Activated T-cell treated with anti-CD3 and anti-CD28 coated beads for 4 hours (primary cell): Measurements from ENCODE around the gene PROM1.

Experiments
- DNase-seq: peaks from one replicate; pipeline ENCODE4 v3.0.0-alpha.2; 2020

Gene PROM1

DNA sequence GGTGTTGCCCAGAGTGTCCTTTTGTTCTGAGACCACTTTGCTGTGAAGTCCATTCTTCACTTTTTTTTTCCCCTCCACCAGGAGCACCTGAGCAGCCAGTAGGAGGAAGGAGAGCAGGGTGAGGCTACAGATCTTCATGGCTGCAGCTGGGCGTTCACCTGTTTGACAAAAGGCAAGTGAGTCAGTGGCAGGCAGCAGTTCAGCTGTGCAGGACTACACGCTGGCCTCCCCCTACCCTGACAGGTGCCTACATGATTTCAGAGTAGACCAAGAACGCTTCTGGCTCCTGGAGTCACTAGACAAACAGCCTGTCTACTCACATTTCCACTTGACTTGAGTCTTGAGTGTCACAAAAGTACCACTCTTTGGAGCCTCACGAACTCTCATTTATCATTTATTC is 147.3 kb downstream of the PROM1 start:
- no peak for DNase-seq

DNA sequence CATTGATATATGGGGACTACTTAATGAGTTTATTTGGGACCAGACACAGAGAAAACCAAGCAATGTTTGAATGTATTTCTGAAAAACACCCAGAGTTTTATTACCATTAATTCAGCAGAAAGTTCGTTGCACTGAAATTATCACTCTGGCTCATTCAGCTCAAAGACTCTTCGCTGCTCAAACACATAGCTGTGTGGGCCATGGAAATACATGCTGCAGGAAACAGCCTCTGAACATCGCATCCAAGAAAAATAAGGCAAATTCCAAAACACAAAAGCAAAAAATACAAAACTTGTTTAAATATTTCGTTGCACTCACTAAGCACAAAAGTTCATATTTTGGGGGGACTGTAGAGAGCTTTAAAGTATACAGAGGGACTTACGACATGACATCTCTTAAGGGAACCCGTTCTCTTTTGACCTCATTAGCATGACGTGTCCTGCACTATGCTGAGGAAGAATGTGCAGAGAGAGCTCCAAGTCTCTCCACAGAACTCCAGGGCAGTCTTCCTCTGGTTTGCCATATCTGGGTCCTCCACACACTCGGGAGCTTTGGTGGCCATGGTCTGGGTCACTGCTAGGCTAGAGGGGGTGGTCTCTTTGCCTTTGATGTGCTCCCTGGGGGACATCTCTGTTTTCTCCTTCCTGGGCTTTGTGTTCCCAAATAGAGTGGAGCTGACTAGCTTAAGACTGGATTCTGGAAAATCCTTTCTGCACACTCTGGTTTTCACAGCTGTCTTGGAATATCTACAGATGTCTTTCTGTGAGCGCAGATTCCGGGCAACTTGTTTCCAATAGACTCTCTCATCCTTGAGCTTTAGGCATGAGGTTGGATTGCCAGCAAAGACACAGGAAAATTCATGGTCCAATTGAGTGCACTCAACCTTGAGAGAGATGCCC is 148.1 kb downstream of the PROM1 start:
- no peak for DNase-seq

DNA sequence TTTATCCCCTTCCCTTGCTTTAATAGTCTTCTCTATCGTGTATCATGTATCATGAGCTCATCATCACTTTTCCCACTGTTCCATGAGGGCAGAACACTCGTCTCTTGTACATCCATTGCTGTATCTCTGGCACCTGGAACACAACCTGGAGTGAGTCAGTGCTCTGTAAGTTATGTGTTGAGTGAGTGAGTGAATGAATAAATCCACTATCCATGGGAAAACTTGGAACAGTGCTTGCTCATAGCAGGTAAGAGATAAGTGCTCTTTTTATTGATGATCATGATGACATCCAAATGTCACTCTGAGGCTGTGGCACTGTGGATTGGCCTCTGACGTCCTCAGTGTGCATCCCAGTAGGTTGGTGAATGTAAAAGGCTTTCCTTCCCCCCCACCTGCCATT is 149.6 kb downstream of the PROM1 start:
- no peak for DNase-seq

DNA sequence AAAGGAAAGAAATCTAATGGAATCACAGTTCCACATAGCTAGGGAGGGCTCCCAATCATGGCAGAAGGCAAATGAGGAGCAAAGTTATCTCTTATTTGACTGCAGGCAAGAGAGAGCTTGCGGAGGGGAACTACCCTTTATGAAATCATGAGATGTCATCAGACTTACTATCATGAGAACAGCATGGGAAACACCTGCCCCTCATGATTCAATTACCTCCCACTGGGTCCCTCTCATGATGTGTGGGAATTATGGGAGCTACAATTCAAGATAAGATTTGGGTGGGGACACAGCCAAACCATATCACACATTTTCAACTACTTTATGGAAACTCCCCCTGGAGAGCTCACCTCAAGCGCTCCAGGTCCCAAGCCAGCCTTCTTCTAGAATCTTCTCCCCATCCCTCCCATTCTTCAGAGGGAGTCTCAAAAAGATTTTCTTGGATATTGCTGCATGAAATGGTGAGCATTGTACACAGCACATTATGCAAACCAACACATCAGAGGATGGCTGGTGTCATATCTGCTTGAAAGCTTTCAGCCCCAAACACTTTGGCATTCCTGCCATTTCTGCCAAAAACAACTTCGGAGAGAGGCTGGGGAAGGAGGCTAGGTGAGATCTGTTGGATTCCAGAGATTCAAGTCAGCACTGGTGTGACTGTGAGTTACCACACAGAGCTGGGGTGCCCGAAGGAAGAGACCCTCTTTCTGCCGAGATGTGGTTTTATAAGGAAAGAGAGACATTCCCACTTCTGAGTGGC is 152.2 kb downstream of the PROM1 start:
- DNase-seq, result no peak

DNA sequence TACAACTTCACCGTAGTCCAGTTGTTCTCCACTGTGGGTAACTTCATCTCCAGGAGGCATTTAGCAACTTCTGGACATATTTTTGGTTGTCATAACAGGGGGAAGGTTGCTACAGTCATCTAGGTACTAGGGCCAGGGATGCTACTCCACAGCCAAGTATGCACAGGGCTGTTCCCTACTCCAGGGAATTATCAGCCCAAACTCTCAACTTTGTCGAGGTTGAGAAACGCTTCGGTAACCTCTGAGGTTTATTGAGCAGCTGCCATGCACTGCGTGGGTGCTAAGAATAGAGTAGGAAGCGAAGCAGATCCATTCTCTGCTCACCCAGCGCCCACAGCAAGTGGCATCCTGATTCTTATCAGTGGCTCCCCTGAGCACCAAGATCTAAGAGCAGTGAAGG is 153.5 kb downstream of the PROM1 start:
- DNase-seq, result no peak

DNA sequence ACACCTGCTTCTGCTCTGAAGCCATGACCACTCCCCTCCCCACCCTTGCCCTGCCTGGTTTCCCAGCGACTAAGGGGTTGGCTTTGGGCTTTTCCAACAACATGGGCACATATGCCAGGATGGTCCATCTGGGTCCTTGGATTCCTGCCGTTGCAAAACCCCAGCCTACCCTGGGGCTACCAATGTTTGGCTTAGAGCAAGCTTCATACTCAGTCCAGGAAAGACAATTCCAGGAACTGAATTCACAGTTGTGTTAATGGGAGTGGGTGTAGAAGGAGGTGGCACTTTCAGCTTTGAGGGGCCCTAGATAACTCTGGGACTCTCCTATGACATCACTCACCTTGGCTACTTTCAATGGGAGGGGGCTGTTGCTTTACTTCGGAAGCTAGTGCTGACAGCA is 154.3 kb downstream of the PROM1 start:
- no peak for DNase-seq

DNA sequence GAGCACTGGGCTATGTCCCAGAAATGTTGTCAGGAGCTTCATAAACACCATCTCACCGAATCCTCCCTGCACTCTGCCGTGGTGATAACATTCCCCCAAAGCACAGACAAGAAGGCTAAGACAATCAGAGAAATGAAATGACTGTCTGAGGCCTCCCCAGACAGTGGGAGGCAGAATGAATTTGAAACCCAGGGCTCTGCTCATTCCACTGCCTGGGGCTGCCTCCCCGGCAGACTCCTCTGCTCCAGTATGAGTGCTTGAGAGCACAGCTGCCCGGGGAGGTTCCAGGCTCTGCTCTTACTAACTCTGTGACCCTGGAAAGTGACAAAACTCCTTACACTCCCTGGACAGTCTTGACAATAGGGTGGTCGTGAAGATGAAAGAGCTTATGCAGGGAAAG is 154.9 kb downstream of the PROM1 start:
- no peak for DNase-seq

DNA sequence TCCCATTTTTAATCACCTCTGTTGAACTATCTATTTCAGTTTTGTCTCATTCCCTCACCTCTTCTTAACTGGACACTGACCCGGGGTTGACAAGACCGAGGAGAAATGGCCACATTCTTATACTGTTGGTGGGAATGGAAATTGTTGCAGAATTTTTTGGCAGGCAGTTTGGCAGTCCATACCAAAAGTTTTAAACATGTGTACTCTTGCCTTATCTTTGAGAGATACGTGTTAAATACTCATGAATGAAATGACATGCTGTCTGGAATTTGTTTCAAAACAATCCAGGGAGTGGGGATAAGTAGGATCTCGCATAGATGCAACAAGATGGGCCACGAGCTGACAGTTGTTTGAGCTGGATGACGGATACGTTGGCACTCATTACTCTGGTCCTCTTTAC is 157.3 kb downstream of the PROM1 start:
- no peak for DNase-seq

DNA sequence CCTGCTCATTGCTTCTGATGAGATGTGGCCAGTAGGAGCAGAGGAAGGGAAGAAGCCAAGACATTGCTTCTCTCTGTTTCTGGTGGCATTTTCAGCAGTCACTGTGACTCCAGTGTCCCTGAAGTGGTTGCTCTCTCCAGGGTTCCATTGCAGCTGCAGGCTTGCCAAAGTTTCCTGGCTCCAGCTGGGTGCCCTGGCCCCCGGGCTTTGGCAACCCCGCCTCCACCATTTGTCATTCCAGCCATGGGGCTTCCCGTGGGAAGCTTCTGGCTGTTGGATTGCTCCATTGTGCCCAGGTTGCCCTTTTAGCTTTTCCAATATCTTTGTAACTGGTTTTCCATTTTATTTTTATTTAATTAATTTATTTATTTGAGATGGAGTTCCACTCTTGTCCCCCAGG is 158.0 kb downstream of the PROM1 start:
- DNase-seq, result no peak

DNA sequence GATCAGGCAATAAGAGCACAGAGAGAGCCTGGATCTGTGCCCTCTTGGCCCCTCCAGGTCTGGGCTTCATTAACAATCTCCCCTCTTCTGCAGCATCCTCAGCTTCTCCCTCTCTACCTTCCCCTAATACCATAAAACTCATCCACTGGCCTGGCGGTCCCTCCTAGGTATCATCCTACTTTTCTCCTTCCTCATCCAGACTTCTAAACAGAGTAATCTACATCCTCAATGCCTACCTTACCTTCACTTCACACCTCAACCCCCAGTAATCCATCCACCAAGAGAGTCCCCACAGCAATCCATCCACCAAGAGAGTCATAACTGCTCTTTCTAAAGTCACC is 162.3 kb downstream of the PROM1 start:
- DNase-seq, result no peak

DNA sequence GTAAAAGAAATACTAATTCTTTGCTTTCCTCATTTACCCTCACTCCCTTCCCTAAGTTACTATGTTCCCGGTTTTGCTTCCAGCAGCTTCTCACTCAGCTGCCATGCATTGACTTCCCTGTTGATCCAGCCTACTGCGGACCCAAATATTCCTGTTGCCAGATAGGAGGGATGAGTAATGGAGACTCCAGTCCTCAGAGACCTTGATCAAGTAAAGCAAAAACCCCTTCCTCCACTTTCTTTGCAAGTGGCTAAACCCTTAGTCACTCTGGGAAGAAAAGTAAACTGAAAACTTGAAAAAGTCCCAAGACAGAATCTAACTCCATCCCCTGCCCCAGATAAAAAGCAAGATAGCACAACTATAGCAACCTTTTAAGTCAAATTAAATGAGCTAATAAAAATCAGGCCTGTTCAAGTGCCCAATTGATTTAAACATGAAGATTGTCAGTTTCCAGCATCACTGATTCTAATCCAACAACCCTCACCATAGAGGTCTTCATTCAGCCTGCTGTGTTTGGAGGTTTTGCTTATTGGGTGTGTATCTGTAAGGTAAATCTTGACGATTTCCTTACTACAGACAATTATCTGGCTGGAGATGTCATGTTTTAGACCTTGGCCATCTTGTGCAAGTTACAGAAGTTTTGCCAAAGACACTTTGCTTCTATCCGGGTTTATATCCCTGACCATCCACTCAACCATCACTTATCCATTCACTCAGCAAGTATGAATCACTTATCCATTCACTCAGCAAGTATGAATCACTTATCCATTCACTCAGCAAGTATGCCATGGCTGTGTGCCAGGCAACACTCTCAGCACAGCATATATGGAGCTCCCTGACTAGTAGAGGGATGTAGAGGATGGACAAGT is 162.9 kb downstream of the PROM1 start:
- no peak for DNase-seq

DNA sequence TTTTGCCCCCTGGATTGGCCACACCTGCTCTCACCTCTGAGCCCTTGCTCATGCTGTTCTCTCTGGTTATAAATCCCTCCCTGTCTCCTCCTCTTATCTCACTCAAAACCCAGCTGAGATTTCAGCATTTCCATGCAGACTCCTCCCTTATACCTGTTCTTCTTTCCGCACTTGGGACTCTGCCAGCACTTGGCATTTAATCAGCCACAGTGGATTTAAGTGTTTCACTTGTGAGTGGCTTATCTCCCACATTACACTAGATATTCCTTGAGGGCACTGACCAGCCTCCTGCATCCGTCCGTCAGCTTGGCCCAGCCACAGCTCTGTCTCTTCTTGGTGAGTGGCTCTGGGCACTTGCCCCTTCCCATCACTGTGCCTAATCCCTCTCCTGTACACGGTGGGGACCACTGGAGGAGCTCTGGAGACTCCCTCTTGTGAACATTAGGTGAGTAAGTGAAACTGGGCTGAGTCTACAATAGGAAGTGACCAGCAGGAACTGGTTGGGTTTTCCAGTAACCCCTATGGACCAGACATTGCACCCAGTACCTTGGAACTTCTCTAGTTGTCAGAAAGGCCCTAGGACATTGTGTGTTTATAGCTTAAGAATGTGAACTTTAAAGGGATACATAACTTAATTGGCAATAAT is 165.2 kb downstream of the PROM1 start:
- no peak for DNase-seq
